Measurements from ENCODE around the gene TRIM58.

DNA sequence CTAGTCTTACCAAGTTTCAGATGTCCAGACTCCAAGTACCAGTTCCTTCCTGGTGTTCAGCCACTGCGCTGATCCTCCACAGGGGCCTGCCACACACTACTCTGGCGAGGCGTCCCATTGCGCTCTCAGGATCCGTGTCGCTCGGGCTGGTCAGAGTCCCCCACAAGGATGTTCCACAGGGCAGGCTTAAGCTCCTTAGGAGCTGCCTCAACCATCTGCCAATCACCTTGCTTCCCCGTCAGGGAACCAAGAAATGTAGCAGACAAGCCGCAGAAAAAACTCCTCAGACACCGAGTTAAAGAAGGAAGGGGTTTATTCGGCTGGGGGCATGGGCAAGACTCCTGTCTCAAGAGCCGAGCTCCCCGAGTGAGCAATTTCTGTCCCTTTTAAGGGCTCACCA, 48.2 kb downstream of the TRIM58 start:
- TF ChIP-seq MLX (CRISPR knock-in tag; conservative IDR thresholded peaks at IDR 0.05) (no peak), ELF4 (CRISPR knock-in tag; IDR thresholded peaks at IDR 0.05) (no peak), RAD21 (CRISPR knock-in tag; conservative IDR thresholded peaks at IDR 0.05 in 1 of 2, IDR thresholded peaks at IDR 0.05 in 1 of 2) (no peak), AFF4 (CRISPR knock-in tag; IDR thresholded peaks at IDR 0.05) (no peak)
- TF ChIP-seq, protein P1, sequence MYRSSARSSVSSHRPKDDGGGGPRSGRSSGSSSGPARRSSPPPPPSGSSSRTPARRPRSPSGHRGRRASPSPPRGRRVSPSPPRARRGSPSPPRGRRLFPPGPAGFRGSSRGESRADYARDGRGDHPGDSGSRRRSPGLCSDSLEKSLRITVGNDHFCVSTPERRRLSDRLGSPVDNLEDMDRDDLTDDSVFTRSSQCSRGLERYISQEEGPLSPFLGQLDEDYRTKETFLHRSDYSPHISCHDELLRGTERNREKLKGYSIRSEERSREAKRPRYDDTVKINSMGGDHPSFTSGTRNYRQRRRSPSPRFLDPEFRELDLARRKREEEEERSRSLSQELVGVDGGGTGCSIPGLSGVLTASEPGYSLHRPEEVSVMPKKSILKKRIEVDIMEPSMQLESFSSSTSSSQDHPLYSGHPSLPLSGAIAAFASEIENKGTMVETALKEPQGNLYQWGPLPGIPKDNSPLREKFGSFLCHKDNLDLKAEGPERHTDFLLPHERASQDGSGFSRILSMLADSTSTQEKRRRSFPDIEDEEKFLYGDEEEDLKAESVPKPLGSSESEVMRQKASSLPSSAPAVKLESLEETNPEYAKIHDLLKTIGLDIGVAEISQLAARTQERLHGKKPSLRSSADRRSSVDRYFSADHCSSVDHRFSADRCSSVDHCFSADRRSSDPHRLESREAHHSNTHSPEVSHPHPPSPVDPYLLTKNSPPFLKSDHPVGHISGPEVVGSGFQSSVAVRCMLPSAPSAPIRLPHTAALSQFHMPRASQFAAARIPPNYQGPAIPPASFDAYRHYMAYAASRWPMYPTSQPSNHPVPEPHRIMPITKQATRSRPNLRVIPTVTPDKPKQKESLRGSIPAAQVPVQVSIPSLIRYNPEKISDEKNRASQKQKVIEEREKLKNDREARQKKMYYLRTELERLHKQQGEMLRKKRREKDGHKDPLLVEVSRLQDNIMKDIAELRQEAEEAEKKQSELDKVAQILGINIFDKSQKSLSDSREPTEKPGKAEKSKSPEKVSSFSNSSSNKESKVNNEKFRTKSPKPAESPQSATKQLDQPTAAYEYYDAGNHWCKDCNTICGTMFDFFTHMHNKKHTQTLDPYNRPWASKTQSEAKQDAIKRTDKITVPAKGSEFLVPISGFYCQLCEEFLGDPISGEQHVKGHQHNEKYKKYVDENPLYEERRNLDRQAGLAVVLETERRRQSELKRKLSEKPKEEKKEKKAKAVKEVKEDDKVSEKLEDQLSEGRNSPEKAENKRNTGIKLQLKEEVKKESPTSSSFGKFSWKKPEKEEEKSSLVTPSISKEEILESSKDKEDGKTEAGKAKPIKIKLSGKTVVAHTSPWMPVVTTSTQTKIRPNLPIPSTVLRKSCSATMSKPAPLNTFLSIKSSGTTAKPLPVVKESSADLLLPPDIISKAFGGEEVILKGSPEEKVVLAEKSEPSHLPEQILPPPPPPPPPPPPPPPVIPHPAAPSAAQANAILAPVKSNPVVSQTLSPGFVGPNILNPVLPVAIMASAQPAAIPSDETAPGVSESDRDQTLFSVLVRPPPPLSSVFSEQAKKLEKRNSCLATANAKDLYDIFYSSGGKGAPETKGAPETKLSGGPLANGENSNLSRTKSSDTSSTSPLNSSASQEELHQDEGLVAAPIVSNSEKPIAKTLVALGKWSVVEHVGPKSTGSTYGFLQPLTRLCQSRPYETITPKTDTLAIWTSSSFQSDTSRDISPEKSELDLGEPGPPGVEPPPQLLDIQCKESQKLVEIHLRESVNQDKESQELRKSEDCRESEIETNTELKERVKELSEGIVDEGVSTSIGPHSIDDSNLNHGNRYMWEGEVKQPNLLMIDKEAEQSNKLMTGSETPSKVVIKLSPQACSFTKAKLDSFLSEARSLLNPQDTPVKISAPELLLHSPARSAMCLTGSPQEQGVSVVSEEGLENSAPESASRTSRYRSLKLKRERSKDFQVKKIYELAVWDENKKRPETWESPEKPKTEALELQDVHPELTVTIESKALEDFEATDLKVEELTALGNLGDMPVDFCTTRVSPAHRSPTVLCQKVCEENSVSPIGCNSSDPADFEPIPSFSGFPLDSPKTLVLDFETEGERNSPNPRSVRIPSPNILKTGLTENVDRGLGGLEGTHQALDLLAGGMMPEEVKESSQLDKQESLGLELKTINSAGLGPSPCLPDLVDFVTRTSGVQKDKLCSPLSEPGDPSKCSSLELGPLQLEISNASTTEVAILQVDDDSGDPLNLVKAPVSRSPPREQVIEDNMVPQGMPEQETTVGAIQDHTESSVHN (IDR thresholded peaks at IDR 0.05; ENCODE audit: borderline replicate concordance in 1 of 2, low read depth in 1 of 2) = no peak
